ENCODE data around the gene PTPRF. TPM values are rescaled to one million over a fixed set of nuclear protein-coding genes. Genes with fewer than 3 reads are reported as not detected.

PTPRF gene
- total and polyA plus RNA-seq, 9 donors: 9.3 to 41.2 (median 21.0) TPM

DNA sequence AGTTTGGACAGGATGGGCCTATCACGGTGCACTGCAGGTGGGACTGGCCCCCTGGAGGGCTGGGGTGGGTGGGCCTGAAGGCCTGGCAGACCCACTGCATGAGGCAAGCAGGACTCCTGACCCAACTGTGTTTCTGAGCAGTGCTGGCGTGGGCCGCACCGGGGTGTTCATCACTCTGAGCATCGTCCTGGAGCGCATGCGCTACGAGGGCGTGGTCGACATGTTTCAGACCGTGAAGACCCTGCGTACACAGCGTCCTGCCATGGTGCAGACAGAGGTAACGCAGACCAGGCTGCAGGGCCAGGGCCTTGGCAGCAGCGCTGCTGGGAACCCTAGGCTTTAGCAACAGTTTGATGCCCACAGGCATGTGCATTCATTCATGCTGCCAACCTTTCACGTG is 90.3 kb downstream of the PTPRF start:
- Histone ChIP-seq H3K27me3 (ENCODE audit: control insufficient read depth, insufficient read depth, low read length) (no peaks in the 10 kb centered on the region), H3K9me3 (replicated peaks; ENCODE audit: control insufficient read depth, low read depth, low read length) (no peaks in the 10 kb centered on the region), H3K36me3 (ENCODE audit: control insufficient read depth, insufficient read depth, low read length) (peaks cover 37% of the 10 kb centered on the region), H3K4me1 (ENCODE audit: control insufficient read depth, insufficient read depth, low read length) (no peaks in the 10 kb centered on the region), H3K27ac (ENCODE audit: low read length) (no peak overlapping the region), H3K4me3 (ENCODE audit: low read length) (no peak overlapping the region)
- no peak for DNase-seq
- WGBS (ENCODE audit: insufficient coverage): 90% methylated on average over 16 of the region's 16 CpGs

GRCh38 chr1:43621386-43621785 is 90.7 kb downstream of the PTPRF start:
- Histone ChIP-seq H3K27ac (ENCODE audit: low read length) (no peak overlapping the region), H3K4me1 (ENCODE audit: control insufficient read depth, insufficient read depth, low read length) (no peaks in the 10 kb centered on the region), H3K36me3 (ENCODE audit: control insufficient read depth, insufficient read depth, low read length) (peaks cover 37% of the 10 kb centered on the region), H3K9me3 (replicated peaks; ENCODE audit: control insufficient read depth, low read depth, low read length) (no peaks in the 10 kb centered on the region), H3K4me3 (ENCODE audit: low read length) (no peak overlapping the region), H3K27me3 (ENCODE audit: control insufficient read depth, insufficient read depth, low read length) (no peaks in the 10 kb centered on the region)
- no peak for DNase-seq
- 80% methylated on average over 1 of the region's 3 CpGs for WGBS (ENCODE audit: insufficient coverage)

DNA sequence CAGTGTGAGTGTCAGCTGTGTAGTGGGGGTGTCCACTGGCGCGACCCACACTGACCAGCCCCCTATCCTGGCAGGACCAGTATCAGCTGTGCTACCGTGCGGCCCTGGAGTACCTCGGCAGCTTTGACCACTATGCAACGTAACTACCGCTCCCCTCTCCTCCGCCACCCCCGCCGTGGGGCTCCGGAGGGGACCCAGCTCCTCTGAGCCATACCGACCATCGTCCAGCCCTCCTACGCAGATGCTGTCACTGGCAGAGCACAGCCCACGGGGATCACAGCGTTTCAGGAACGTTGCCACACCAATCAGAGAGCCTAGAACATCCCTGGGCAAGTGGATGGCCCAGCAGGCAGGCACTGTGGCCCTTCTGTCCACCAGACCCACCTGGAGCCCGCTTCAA is 91.2 kb downstream of the PTPRF start:
- H3K9me3 ChIP-seq (replicated peaks; ENCODE audit: control insufficient read depth, low read depth, low read length): no peaks in the 10 kb centered on the region
- no peak overlapping the region for H3K27ac ChIP-seq (ENCODE audit: low read length)
- no peaks in the 10 kb centered on the region for H3K27me3 ChIP-seq (ENCODE audit: control insufficient read depth, insufficient read depth, low read length)
- 86% methylated on average over 15 of the region's 18 CpGs for WGBS (ENCODE audit: insufficient coverage)
- no peak overlapping the region for H3K4me3 ChIP-seq (ENCODE audit: low read length)
- no peak for DNase-seq
- H3K4me1 ChIP-seq (ENCODE audit: control insufficient read depth, insufficient read depth, low read length): no peaks in the 10 kb centered on the region
- peaks cover 37% of the 10 kb centered on the region for H3K36me3 ChIP-seq (ENCODE audit: control insufficient read depth, insufficient read depth, low read length)

- Histone ChIP-seq H3K9me3 (replicated peaks; ENCODE audit: control insufficient read depth, low read depth, low read length) (no peaks in the 10 kb centered on the region), H3K4me1 (ENCODE audit: control insufficient read depth, insufficient read depth, low read length) (no peaks in the 10 kb centered on the region), H3K27me3 (ENCODE audit: control insufficient read depth, insufficient read depth, low read length) (no peaks in the 10 kb centered on the region), H3K27ac (ENCODE audit: low read length) (no peak overlapping the region), H3K4me3 (ENCODE audit: low read length) (no peak overlapping the region), H3K36me3 (ENCODE audit: control insufficient read depth, insufficient read depth, low read length) (peaks cover 35% of the 10 kb centered on the region)
- 87% methylated on average over 6 of the region's 10 CpGs for WGBS (ENCODE audit: insufficient coverage)
- DNase-seq: no peak
Measured at GRCh38 chr1:43622471-43622870, 91.8 kb downstream of the PTPRF start.

GRCh38 chr1:43622901-43623780 is 92.5 kb downstream of the PTPRF start:
- Histone ChIP-seq H3K27me3 (ENCODE audit: control insufficient read depth, insufficient read depth, low read length) (no peaks in the 10 kb centered on the region), H3K9me3 (replicated peaks; ENCODE audit: control insufficient read depth, low read depth, low read length) (no peaks in the 10 kb centered on the region), H3K36me3 (ENCODE audit: control insufficient read depth, insufficient read depth, low read length) (peaks cover 29% of the 10 kb centered on the region), H3K4me3 (ENCODE audit: low read length) (no peak overlapping the region), H3K27ac (ENCODE audit: low read length) (no peak overlapping the region), H3K4me1 (ENCODE audit: control insufficient read depth, insufficient read depth, low read length) (no peaks in the 10 kb centered on the region)
- no peak for DNase-seq
- whole genome bisulfite sequencing (ENCODE audit: insufficient coverage): 84% methylated on average over 7 of the region's 13 CpGs

GRCh38 chr1:43625063-43625780 is 94.5 kb downstream of the PTPRF start:
- H3K9me3 ChIP-seq (replicated peaks; ENCODE audit: control insufficient read depth, low read depth, low read length): no peaks in the 10 kb centered on the region
- 79% methylated on average over 16 of the region's 16 CpGs for WGBS (ENCODE audit: insufficient coverage)
- H3K36me3 ChIP-seq (ENCODE audit: control insufficient read depth, insufficient read depth, low read length): peaks cover 14% of the 10 kb centered on the region
- no peak overlapping the region for H3K4me3 ChIP-seq (ENCODE audit: low read length)
- H3K27me3 ChIP-seq (ENCODE audit: control insufficient read depth, insufficient read depth, low read length): no peaks in the 10 kb centered on the region
- H3K27ac ChIP-seq (ENCODE audit: low read length): no peak overlapping the region
- no peak for DNase-seq
- H3K4me1 ChIP-seq (ENCODE audit: control insufficient read depth, insufficient read depth, low read length): no peaks in the 10 kb centered on the region

- H3K27me3 ChIP-seq (ENCODE audit: control insufficient read depth, insufficient read depth, low read length): no peaks in the 10 kb centered on the region
- 50% methylated on average over 1 of the region's 4 CpGs for whole genome bisulfite sequencing (ENCODE audit: insufficient coverage)
- DNase-seq: no peak
- H3K36me3 ChIP-seq (ENCODE audit: control insufficient read depth, insufficient read depth, low read length): no peaks in the 10 kb centered on the region
- no peak overlapping the region for H3K27ac ChIP-seq (ENCODE audit: low read length)
- H3K9me3 ChIP-seq (replicated peaks; ENCODE audit: control insufficient read depth, low read depth, low read length): no peaks in the 10 kb centered on the region
- H3K4me3 ChIP-seq (ENCODE audit: low read length): no peak overlapping the region
- no peaks in the 10 kb centered on the region for H3K4me1 ChIP-seq (ENCODE audit: control insufficient read depth, insufficient read depth, low read length)
Measured at GRCh38 chr1:43632135-43632670, 101.5 kb downstream of the PTPRF start.

DNA sequence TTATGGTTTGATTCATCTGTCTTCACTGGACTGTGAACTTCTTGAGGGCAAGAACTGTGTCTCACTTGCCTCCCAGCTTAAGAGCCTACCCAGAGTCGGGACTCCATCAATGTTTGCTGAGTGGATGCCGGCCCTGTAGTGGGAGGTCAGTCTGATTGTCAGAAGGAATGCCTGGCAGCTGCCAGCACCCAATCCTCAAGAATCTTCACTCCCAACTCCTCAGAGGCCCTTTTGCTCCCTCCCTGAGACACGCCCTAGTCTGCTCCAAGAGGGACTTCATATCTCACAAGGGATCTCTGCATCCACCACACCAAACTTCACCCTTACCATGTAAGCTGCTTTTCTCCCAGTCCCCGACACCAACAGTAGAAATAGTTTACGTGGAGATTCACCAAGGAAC is 104.0 kb downstream of the PTPRF start:
- no peaks in the 10 kb centered on the region for H3K36me3 ChIP-seq (ENCODE audit: control insufficient read depth, insufficient read depth, low read length)
- H3K4me1 ChIP-seq (ENCODE audit: control insufficient read depth, insufficient read depth, low read length): no peaks in the 10 kb centered on the region
- H3K27me3 ChIP-seq (ENCODE audit: control insufficient read depth, insufficient read depth, low read length): no peaks in the 10 kb centered on the region
- no peak overlapping the region for H3K4me3 ChIP-seq (ENCODE audit: low read length)
- H3K9me3 ChIP-seq (replicated peaks; ENCODE audit: control insufficient read depth, low read depth, low read length): no peaks in the 10 kb centered on the region
- H3K27ac ChIP-seq (ENCODE audit: low read length): no peak overlapping the region
- WGBS (ENCODE audit: insufficient coverage): 60% methylated on average over 1 of the region's 5 CpGs
- no peak for DNase-seq

- no peaks in the 10 kb centered on the region for H3K4me1 ChIP-seq (ENCODE audit: control insufficient read depth, insufficient read depth, low read length)
- 80% methylated on average over 1 of the region's 5 CpGs for WGBS (ENCODE audit: insufficient coverage)
- no peaks in the 10 kb centered on the region for H3K9me3 ChIP-seq (replicated peaks; ENCODE audit: control insufficient read depth, low read depth, low read length)
- no peaks in the 10 kb centered on the region for H3K36me3 ChIP-seq (ENCODE audit: control insufficient read depth, insufficient read depth, low read length)
- DNase-seq: no peak
- H3K27me3 ChIP-seq (ENCODE audit: control insufficient read depth, insufficient read depth, low read length): no peaks in the 10 kb centered on the region
- H3K4me3 ChIP-seq (ENCODE audit: low read length): no peak overlapping the region
- no peak overlapping the region for H3K27ac ChIP-seq (ENCODE audit: low read length)
Measured at GRCh38 chr1:43636006-43636641, 105.4 kb downstream of the PTPRF start.

DNA sequence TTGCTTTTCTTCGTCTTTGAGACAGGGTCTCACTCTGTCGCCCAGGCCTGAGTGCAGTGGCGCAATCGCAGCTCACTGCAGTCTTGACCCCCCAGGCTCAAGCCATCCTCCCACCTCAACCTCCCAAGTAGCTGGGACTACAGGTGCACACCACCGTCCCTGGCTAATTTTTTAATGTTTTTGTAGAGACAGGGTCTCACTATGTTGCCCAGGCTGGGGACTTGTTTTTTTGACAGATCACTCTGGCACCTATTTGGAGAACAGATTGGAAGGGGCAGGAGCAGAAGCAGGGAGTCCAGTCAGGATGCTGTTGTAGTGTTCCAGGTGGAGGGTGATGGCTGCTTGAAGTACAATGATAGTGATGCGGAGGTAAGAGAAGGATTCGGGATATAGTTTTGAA is 106.6 kb downstream of the PTPRF start:
- DNase-seq: no peak
- H3K27me3 ChIP-seq (ENCODE audit: control insufficient read depth, insufficient read depth, low read length): no peaks in the 10 kb centered on the region
- WGBS (ENCODE audit: insufficient coverage): 100% methylated on average over 2 of the region's 7 CpGs
- no peak overlapping the region for H3K27ac ChIP-seq (ENCODE audit: low read length)
- H3K4me1 ChIP-seq (ENCODE audit: control insufficient read depth, insufficient read depth, low read length): no peaks in the 10 kb centered on the region
- H3K36me3 ChIP-seq (ENCODE audit: control insufficient read depth, insufficient read depth, low read length): no peaks in the 10 kb centered on the region
- no peaks in the 10 kb centered on the region for H3K9me3 ChIP-seq (replicated peaks; ENCODE audit: control insufficient read depth, low read depth, low read length)
- no peak overlapping the region for H3K4me3 ChIP-seq (ENCODE audit: low read length)

Measured in muscle of leg (tissue), 11 donors.